ENCODE data around the gene SHISAL1.

The SHISAL1 gene

GRCh38 chr22:44267856-44268255 is 44.9 kb downstream of the SHISAL1 start:
- DNase-seq (ENCODE audit: low read depth), result no peak
- TF ChIP-seq, protein P1, sequence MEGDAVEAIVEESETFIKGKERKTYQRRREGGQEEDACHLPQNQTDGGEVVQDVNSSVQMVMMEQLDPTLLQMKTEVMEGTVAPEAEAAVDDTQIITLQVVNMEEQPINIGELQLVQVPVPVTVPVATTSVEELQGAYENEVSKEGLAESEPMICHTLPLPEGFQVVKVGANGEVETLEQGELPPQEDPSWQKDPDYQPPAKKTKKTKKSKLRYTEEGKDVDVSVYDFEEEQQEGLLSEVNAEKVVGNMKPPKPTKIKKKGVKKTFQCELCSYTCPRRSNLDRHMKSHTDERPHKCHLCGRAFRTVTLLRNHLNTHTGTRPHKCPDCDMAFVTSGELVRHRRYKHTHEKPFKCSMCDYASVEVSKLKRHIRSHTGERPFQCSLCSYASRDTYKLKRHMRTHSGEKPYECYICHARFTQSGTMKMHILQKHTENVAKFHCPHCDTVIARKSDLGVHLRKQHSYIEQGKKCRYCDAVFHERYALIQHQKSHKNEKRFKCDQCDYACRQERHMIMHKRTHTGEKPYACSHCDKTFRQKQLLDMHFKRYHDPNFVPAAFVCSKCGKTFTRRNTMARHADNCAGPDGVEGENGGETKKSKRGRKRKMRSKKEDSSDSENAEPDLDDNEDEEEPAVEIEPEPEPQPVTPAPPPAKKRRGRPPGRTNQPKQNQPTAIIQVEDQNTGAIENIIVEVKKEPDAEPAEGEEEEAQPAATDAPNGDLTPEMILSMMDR (conservative IDR thresholded peaks at IDR 0.05; ENCODE audit: control insufficient read depth, insufficient read depth, low read depth, low read length), result no peak
- no peak overlapping the region for H3K4me3 ChIP-seq (ENCODE audit: control insufficient read depth, low read depth, low read length)

- H3K4me3 ChIP-seq (ENCODE audit: control insufficient read depth, low read depth, low read length), result no peak overlapping the region
- TF ChIP-seq, protein P1 (conservative IDR thresholded peaks at IDR 0.05; ENCODE audit: control insufficient read depth, insufficient read depth, low read depth, low read length), result no peak
- DNase-seq (ENCODE audit: low read depth), result no peak
These were observed 45.7 kb downstream of the SHISAL1 start for GRCh38 chr22:44266796-44267760.

- H3K4me3 ChIP-seq (ENCODE audit: control insufficient read depth, low read depth, low read length), result no peak overlapping the region
- DNase-seq (ENCODE audit: low read depth), result no peak
- TF ChIP-seq, protein P1 (conservative IDR thresholded peaks at IDR 0.05; ENCODE audit: control insufficient read depth, insufficient read depth, low read depth, low read length), result no peak
These were observed 49.2 kb downstream of the SHISAL1 start for GRCh38 chr22:44263547-44263946.

- no peak overlapping the region for H3K4me3 ChIP-seq (ENCODE audit: control insufficient read depth, low read depth, low read length)
- DNase-seq (ENCODE audit: low read depth), result no peak
- TF ChIP-seq, protein P1 (conservative IDR thresholded peaks at IDR 0.05; ENCODE audit: control insufficient read depth, insufficient read depth, low read depth, low read length), result no peak
These were observed 50.7 kb downstream of the SHISAL1 start for GRCh38 chr22:44261861-44262595.

DNA sequence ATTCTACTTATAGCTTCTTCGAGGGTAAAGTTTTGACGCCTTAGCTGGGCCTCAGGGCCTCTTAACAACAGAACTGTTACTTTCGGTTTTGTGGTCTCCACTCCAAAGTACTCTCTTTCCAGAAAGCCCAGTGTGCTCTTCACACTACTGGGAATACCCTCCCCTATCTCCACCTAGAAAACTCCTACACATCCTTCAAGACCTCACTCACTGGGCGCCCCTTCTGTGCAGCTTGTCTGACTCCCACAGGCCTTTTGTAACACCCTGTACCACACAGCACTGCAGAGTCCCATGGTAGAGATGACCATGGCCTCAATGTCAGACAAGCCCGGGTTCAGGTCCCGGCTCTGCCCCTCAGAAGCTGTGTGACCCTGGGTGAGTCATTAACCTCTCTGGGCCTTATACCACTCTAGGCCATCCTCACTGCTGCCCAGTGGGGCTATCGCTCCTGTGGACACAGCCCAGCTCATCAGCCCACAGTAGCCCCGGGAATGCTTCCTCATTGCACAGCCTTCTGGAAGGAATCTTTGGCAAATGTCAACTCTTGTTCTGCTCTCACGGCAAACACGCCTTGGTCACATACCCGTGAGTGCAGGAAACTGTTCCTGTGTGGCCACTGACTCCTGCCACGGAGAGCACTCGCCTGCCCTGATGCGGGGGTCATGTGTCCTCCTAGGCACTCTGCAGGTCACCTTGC is 51.4 kb downstream of the SHISAL1 start:
- DNase-seq (ENCODE audit: low read depth), result no peak
- TF ChIP-seq, protein P1 (conservative IDR thresholded peaks at IDR 0.05; ENCODE audit: control insufficient read depth, insufficient read depth, low read depth, low read length), result no peak
- no peak overlapping the region for H3K4me3 ChIP-seq (ENCODE audit: control insufficient read depth, low read depth, low read length)
